Right hindlimb (tissue), 1 donor: ENCODE results near the gene MORN5.
A peak's percentile ranks its signal among the peaks of the same experiment; 100 is the strongest.

Experiments
- DNase-seq: peaks from one replicate; pipeline ENCODE4 v3.0.0-alpha.2; 2018

Gene MORN5

DNA sequence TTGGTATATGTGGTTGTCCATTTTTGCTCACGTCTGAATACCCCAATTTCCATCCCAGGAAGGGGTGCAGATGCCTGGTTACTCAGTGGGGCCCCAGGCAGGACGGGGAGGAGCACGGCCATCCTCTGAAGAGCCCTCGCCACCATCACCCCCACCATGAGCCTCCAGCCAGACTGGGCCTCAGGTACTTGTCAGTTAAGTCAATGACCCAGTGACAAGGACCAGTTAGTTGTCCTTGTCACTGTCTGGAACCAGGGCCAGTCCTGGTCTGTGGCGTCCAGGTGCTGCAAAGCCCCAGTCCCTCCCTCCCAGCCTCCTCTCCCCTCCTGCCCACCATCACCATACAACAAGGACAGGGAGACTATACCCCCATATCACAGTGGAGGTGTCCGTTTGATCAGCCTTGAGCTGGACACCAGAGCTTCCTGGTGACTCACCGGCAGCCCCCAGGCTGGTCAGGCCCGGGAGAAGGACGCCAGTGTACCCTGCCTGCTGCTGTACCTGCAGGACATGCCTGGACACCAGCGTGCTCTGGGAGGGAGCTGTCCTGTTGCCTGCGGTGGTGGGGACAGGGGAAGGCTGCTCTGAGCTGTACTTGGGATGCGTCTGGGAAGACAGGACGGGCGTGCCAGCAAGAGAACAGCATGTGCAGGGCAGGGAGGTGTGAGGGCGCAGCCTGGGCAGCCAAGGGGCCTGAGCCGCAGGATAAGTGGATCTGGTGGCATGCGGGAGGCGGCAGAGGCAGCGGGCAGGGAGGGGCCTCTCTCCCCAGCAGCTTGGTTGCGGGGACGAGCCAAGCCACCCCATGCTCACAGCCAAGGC is 34.0 kb upstream of the MORN5 start:
- DNase-seq: no peak

DNA sequence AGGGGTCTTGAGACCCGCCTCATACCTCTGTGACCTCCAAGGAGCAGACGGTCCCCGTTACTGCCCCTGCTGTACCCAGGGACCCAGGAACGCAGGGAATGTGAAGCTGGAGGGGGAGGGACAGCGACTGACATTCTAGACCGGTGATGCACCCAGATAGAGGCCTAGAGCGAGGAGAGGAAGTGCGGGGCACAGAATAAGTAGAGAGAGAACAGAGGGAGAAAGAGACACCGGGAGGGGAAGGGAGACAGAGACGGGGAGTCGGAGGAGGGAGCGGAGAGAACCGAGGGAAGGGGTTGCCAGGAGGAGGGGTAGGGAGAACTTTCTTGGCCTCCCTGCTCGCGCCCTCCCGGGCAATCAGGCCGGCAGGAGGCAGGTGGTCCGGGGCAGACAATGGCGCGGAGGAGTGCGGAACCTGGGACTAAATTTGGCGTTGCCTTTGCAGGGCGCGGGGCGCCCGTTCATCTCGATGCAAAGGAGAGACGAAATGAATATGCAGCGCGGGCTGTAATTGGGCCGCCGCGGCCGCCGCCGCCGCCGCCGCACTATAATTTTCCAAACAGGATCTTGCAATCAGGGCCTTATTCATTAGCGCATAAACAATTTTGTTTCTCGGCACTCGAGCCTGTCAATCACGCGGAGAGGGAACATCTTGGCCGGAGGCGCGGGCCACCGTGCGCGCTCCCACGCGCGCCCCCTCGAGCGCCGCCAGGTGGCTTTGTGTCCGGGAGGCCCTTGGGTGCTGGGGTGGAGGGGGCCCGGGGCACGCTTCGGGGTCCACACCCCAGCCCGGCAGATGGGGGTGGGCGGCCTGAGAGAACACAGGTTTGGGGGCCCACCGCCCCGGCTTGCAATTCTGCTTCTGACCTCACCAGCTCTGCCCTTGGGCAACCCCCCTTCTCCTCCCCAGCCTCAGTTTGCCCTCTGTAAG is 33.1 kb upstream of the MORN5 start:
- no peak for DNase-seq

DNA sequence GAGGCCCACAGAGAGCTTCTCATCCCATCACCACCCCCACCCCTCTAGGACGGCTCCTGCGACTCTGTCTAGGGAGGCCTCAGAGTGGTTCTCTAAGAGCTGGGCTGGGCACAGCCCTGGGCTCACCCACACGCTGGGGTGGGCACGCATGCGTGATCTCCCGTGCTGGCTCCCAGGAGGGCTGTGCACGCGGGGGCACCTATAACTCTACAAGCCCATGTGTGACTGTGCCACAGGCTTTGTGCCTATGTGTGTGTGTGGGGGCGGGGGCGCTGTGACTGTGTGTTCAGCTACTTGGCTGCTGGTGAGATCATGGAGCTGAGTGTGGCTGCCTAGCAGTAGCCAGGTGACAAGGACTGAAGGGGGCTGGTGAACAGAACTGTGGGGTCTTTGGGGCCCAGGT is 32.3 kb upstream of the MORN5 start:
- DNase-seq: no peak

DNA sequence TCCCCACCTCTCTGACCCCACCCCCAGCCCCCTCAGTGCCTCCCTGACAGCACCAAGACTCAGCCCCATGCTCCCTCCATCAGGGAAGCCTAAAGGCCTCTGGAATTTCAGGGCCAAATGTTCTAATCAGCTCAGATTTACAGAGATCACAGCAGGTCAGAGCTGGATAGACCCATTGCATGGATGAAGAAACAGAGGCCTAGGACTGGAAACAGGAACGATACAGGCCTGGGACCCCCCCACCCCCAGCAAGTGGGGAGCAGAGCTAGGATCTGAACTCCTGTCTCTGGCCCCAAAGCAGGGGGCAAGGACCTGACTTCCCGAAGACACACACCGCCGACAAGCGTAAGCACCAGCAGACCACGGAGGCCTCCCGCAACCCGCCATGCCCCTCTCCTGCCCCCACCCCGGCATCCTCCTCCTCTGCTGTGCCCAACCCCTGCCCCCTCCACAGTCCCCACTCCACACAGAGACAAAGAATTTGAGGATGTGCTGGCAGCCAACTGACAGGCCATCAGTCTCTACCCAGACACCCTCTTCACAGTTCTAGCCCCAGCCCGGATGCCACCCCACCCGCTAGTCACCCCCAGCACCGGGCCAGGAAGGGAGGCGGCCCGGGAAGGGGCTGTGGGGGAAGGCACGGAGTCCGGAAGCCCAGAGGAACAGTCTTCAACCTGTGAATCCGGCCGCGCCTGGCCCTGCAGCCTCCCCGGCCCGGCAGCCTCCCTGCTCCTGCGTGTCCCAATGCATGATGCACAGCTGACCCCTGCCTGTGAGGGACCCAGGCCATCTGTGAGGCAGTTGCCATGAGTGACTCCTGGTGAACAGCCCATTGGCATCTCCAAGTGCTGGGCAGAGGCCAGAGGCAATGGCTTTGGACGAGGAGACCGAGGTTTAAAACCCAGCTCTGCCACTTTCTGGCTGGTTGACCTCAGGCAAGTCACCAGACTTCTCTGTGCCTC is 31.4 kb upstream of the MORN5 start:
- no peak for DNase-seq

DNA sequence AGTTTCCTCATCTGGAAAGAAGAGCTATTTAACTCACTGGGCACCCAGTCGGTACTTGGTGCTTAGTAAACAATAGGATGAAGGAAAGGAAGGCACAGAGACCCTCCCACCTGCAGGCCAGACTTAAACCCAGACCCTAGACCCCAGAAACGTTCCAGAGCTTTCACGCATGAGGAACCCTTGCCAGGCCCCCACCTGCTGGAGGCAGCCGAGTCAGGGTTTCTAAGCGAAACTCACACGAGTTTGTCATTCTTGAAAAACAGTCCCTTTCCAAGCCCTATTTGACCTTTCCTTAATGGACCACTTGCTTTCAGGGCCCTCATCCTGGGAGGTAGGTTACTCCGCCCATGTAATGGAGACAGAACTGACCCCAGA is 30.8 kb upstream of the MORN5 start:
- no peak for DNase-seq

DNA sequence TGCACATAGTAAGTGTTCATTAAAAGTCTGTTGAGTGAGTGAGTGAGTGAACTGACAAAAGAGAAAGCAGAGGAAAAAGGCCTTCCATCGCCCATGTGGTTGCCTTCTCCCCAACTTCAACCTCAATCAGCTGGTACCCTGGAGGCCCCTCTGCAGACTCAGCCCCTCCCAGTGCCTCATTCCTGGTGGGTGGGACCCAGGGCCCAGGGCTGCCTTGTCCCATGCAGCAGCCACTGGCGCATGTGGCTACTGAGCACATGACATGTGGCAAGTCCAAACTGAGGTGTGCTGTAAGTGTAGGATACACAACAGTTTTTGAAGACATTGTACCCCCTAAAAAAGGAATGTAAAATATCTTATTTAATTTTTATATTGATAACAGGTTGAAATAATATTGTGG is 29.7 kb upstream of the MORN5 start:
- DNase-seq: no peak

DNA sequence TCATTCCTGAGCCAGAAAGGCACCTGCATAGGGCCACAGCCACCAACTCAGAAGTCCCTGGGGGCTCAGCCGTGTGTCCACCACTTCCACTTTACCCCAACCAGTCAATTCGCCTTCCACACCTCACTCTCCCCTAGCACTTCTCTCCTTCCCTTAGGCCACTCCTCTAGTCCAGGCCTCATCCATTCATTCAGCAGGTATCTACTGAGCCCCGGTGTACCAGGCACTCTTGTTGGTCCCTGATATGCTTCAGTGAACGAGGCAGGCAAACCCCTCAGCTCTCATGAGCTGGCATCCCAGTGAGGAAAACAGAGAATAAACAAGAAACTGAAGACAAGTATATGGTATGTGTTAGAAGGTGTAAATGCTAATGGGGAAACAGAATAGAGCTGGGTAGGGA is 28.9 kb upstream of the MORN5 start:
- DNase-seq: no peak

DNA sequence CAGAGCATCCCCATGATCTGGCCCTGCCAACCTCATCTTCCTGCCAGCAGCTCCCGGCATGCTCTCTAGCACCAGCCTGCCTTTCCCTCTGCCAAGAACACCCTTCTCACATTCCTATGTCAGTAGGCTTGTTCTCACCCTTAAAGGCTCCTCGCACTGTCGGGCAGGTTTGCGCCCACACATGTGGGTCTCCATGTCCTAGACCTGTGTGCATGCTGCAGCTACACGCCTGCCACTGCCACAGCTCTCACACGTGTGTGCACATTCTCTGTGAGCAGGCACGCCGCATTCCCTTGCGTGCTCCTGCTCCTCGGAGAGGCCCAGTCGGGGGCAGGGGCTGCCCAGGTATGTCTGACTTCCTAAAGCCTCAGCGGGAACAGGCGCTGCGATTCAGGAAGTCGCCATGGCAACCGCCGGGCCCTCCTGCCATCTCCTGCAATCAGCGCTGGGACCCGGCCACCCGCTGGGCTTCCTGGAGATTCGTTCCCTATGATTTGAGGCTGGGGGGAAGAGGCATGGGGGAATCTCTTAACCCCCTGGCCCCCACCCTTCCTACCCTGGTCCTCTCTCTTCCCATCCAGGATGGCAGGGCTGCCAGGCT is 28.2 kb upstream of the MORN5 start:
- peak; percentile 52 for DNase-seq

DNA sequence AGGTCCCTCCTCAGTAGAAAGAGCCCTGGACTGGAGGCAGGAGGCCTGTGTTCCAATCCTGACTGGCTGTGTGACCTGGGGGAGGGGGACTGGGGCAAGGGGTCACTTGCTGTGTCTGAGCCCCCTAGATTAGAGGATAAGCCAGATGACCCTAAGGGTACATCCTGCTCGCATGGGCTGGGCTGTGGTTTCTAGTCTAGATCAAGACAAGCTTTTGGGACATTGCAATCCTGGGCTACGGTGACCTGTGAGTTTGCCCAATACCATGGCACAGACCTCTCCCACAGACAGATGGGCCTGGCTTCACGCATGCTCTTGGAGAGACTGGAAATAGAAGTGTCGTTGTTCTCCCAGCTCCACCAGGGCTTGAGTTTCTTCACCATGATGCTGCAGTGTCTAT is 27.2 kb upstream of the MORN5 start:
- DNase-seq: no peak

DNA sequence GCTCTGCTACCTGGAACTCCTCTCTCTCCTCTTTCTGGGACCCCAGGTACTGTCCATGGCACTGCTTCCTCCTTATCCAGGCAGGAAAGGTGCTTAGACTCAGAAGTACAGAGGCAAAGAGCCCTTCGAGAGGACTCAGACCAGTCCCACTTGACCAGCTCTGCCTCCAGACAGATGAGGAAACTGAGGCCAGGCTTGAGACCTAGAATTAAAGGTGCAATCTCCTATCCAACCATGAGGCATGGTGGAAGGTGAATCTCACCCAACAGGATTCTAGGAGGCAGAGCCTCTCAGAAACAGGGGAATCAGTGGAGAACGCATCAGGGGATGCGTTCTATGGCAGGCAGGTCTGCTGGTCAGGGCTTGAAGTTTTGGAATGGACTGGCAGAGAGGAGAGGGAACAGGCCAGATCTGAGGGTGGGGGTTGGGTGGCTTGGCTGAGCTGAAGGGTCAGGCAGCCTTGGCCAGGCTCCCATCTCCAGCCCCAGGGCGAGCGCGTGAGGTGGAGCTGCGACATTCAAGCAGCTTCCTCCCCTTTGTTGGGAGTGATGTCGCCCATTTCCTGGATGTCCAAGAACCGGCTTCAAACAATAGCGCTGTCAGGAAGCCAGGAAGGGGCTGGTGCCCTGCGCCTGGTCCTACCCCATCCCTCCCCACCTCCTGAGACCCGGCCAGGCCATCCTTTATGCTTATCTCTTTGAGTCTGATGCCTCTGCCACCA is 26.3 kb upstream of the MORN5 start:
- no peak for DNase-seq

DNA sequence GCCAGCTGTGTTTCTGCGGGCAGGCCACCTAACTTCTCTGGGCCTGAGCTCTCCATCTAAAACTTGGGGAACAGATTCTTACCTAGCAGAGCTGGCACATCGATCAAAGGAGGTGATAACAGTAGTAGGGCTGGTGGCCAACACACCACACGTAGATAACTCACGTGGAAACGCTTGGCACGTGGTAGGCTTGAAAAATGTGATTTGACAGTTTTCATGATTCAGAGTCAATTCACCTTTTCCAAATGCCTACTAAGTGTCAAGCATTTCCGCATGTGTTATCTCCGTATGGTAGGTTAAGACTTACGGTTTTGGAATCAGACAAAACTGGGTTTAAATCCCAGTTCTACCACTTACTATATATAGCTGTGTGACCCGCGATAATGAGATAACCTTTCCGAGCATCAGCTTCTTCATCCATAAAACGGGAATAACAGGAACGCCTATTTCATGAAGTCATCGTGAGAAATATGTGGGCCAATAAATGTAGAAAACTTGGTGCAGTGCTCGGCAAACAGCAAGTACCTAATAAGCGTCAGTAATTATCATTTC is 25.6 kb upstream of the MORN5 start:
- no peak for DNase-seq

DNA sequence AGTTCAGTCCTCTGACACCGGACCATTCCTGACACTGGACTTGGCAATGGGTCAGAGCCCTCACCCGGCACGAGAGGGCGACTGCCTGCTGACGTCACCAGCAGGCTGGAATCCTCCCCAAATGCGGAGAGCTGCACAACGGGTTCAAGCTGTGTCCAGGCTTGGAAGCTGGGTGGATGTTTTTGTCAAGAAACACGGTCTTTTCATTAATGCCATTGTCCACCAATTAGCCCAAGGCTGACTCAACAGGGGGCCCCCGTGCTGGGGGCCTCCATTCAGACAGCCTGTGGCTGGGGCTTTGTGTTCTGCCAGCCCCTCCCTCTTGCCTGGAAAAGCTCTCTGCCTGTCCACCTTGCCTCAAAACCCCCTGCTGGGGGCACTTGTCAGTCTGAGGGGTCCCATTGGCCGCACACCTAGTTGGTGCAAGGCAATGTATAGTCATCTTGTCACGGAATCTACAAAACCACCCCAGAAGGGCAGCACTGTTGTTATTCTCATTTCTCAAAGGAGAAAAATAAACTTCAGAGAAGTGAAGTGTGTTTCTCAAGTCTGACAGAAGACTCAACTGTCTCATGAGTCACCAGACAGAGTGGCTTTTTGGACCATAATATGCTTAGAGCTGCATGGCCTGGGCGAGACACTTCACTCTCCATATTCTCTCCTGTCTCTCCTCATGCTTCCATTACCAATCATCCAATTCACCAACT is 24.7 kb upstream of the MORN5 start:
- DNase-seq: no peak

DNA sequence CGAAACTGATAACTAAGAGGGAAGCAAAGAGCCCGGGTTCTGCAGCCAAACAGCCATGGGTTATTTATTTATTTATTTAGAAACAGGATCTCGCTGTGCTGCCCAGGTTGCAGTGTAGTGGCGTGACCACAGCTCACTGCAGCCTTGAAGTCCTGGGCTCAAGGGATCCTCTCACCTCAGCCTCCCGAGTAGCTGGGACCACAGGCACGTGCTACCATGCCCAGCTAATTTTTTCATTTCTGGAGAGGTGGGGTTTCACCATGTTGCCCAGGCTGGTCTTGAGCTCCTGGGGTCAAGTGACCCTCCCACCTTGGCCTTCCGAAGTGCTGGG is 24.2 kb upstream of the MORN5 start:
- no peak for DNase-seq

DNA sequence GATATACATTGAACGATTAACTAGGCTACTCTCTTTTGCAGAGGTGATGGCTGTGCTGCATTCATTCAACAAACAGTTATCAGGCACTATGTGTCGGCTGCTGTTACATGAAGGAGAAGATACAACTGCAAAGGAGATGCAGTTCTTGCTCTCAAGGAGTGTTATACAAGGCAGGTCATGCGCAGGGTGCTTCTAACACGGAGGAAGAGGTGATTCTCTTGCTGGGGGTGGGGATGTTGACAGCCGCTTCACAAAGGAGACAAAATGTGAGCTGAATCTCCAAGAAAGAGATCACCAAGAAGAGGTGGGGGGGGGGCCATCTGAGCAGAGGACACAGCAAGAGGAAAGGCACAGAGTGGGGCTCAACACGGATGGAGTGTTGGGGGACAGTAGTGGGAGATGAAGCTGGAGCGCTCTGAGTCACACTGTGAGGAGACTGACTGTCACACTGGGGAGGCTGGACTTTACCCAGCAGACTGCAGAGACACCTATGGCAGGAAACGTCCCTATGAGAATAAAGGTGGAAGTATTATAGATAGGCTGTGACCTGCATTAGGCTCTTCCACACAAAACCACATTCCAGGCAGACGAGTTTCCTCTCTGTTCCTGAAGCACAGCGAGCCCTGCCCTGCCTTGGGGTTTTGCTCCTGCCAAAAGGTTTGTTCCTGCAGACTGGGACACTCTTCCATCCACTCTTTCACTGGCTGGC is 21.0 kb upstream of the MORN5 start:
- no peak for DNase-seq

DNA sequence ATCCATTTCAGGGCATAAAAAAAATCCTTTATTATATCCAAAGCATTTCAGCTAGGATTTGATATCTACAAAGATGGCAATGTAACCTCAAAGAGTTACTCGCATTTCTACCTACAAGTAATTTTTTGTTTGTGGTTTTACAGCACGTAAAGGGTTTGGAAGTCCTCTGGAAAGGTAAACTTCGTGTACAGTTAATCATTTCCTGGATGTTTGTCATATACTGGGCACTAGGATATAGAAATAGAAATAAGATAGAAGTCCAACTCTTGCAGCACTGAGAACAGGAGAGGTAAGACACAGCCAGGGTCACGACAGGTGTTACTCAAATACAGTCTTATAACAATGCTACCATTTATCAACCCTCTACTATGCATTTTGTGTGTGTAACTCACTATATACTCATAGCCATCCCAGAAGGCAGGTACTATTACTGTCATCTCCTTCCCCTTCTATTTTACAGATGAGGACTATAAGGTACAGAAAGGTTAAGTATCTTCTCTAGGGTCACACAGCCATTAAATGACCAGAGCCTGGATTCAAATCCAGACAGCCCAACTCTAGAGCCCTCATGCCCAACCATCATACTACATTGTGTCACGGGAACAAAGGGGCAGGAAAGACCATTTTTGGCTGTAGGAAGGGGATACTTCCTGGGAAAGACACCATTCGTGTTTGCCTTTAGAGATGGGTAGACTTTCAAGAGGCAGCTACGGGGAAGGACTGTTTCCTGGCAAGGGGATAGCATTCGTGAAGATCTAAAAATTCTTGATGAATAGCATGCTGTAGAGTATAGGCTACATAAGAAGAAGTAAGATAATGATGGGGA is 19.1 kb upstream of the MORN5 start:
- no peak for DNase-seq

DNA sequence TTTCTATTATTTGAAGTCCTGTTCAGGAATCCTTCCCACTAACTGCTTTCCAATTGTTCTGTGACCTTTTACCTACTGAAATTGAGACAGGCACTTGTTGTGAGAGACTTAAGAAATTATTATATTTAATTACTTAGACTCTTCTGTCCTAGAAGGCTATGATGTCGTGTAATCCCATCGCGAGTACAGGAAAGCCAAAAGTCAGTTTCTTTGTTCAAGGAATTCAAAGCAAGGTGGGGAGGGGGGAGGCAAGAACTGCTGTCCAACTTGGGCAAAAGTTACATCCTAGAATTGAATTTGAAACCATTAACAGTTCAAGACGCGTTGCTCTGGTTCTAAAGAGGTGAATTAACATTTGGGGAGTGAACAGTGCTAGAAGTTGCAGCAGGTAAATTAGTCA is 18.0 kb upstream of the MORN5 start:
- DNase-seq: no peak

DNA sequence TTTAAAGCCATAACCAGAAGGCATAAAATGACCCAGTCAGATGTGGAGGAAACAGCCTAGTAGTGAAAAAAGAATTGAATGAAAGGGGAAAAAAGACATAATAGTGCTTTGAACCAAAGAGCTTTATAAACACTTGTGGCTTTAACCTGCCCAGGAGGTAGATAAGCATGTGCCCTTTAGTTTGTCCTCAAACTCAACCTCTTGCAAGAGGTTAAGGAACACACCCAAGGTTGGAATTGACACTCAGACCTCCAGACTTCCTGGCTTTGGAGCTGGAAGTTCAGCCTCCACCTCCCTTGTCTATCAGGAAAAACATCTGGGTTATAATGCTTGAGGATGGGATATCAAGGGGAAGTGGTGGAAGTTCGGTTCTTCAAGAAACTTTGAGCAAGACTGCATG is 16.4 kb upstream of the MORN5 start:
- no peak for DNase-seq

DNA sequence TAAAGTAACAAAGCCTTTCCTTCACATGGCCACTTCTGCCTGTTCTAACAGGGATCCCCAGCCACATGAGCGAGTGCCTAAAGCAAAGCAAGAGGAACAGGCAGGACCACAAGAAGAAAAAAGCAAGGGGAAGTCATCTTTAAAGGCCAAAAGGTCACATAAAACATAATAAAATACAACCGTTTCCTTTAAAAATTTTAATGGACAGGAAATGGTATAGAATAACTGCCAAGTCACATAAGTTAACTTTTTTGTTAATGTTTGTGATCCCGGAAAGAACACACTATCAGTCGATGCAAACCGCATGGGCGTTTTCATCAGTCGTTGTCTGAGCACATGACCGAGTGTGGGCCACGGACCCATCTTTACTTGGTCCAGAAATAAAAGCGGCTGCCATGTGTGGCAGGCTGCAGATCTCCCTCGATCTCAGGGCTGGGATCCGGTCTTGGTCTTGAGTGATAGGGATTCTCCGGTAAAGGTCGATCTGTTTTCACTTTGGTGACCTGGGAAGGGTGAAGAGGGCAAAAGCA is 15.8 kb upstream of the MORN5 start:
- DNase-seq: no peak
